K562 (cell line): ENCODE data around the gene DLGAP5. TPM values are rescaled to one million over a fixed set of nuclear protein-coding genes. Genes with fewer than 3 reads are reported as not detected.
A peak's percentile ranks its signal among the peaks of the same experiment; 100 is the strongest.

Experiments
- EGR1 ChIP-seq: fragments of 450-650 bp; conservative IDR thresholded peaks from 2 replicates; pipeline ENCODE4 v1.6.1; 2017; ENCODE audit warnings: mild to moderate bottlenecking
- ELF4 ChIP-seq: fragments of 450-650 bp; formaldehyde crosslinking; IDR thresholded peaks from 2 replicates; pipeline ENCODE4 v1.4.0; 2022; ENCODE audit warnings: missing genetic modification characterization
- FOS ChIP-seq: IDR thresholded peaks from 3 replicates; pipeline ENCODE4 v1.6.1; 2011; ENCODE audit not compliant: insufficient read length; ENCODE audit errors: extremely low read depth
- MEF2A ChIP-seq: IDR thresholded peaks from 2 replicates; pipeline ENCODE4 v1.6.1; 2011; ENCODE audit warnings: low read depth, mild to moderate bottlenecking, low read length, moderate library complexity; ENCODE audit not compliant: control insufficient read depth
- OTX1 ChIP-seq: fragments of 450-650 bp; formaldehyde crosslinking; IDR thresholded peaks from 2 replicates; pipeline ENCODE4 v1.4.0; 2022; ENCODE audit warnings: mild to moderate bottlenecking
- SMARCB1 ChIP-seq: IDR thresholded peaks from 2 replicates; pipeline ENCODE4 v1.6.1; 2011; ENCODE audit warnings: improper control_type of control experiment, low read depth; ENCODE audit not compliant: insufficient read length
- TAF9B ChIP-seq: fragments of 450-650 bp; IDR thresholded peaks from 2 replicates; pipeline ENCODE4 v1.6.1; 2018; ENCODE audit warnings: mild to moderate bottlenecking; ENCODE audit not compliant: partially characterized antibody
- TBL1XR1 ChIP-seq, 2 experiments: IDR thresholded peaks; 2 replicates each; pipeline ENCODE4 v1.6.1; 2012; ENCODE audit warnings: improper control_type of control experiment in 2 of 2, low read length in 2 of 2, mild to moderate bottlenecking in 1 of 2
- ZNF311 ChIP-seq: fragments of 250-450 bp; sonication (Bioruptor Pico); IDR thresholded peaks from 2 replicates; pipeline ENCODE4 v1.4.0; 2020; ENCODE audit warnings: mild to moderate bottlenecking, moderate library complexity
- ZNF316 ChIP-seq: fragments of 450-650 bp; IDR thresholded peaks from 2 replicates; pipeline ENCODE4 v1.6.1; 2016
- polyA plus RNA-seq, 8 experiments: library from polyadenylated mRNA; depleted of rRNA in 4 of 8; stranded (reverse) in 5 of 8; unstranded in 3 of 8; fragments of >200 nt; fragmentation: Nextera tagmentation in 2 of 8; fragmentation: Illumina TruSeq in 1 of 8; extraction: Ambion mirVana in 2 of 8; extraction: Trizol in 1 of 8; gene quantifications; 2 replicates each; pipeline versions ENCODE4 v1.2.1 to v1.2.3, GENCODE V29; 2011 to 2014; ENCODE audit warnings: inconsistent platforms in 1 of 8, missing spikeins in 1 of 8
- total RNA-seq, 7 experiments: library from RNA; depleted of rRNA in 6 of 7; stranded (reverse); fragments of >200 nt in 6 of 7; fragmentation: Illumina TruSeq in 2 of 7; extraction: Trizol in 2 of 7; gene quantifications; 2 replicates each; pipeline versions ENCODE4 v1.2.1 to v1.2.3, GENCODE V29; 2011 to 2021; ENCODE audit warnings: low replicate concordance in 1 of 7
- TF ChIP-seq, protein P1 (sequence below), 2 experiments: IDR thresholded peaks; 2 replicates each; pipeline ENCODE4 v1.6.1; 2012; ENCODE audit warnings: improper control_type of control experiment in 2 of 2, low read depth in 2 of 2, low read length in 2 of 2, borderline replicate concordance in 1 of 2
- TF ChIP-seq, protein P2 (sequence below), 2 experiments: fragments of 450-650 bp; conservative IDR thresholded peaks; 2 replicates each; pipeline ENCODE4 v1.6.1; 2017; ENCODE audit warnings: mild to moderate bottlenecking in 2 of 2, moderate library complexity in 2 of 2
- TF ChIP-seq, protein P3 (sequence below): sonication (generic); formaldehyde crosslinking; IDR thresholded peaks from 2 replicates; pipeline ENCODE4 v1.9.0; 2022; ENCODE audit warnings: mild to moderate bottlenecking, missing genetic modification reagents
- TF ChIP-seq, protein P4 (sequence below): fragments of 200-800 bp; sonication (Bioruptor generic); IDR thresholded peaks from 2 replicates; pipeline ENCODE4 v1.6.1; 2016; ENCODE audit warnings: missing genetic modification characterization, missing compliant biosample characterization
- TF ChIP-seq, protein P5 (sequence below): fragments of 250-450 bp; sonication (Bioruptor Pico); IDR thresholded peaks from 2 replicates; pipeline ENCODE4 v1.8.0; 2022; ENCODE audit warnings: moderate library complexity, mild to moderate bottlenecking, inconsistent platforms

The DLGAP5 gene
- total and polyA plus RNA-seq, 9 of the 15 experiments (the other 6 are each of a cell fraction or from before 2014, with no cell fraction given), result 39.1 to 80.0 (median 59.9) TPM

DNA sequence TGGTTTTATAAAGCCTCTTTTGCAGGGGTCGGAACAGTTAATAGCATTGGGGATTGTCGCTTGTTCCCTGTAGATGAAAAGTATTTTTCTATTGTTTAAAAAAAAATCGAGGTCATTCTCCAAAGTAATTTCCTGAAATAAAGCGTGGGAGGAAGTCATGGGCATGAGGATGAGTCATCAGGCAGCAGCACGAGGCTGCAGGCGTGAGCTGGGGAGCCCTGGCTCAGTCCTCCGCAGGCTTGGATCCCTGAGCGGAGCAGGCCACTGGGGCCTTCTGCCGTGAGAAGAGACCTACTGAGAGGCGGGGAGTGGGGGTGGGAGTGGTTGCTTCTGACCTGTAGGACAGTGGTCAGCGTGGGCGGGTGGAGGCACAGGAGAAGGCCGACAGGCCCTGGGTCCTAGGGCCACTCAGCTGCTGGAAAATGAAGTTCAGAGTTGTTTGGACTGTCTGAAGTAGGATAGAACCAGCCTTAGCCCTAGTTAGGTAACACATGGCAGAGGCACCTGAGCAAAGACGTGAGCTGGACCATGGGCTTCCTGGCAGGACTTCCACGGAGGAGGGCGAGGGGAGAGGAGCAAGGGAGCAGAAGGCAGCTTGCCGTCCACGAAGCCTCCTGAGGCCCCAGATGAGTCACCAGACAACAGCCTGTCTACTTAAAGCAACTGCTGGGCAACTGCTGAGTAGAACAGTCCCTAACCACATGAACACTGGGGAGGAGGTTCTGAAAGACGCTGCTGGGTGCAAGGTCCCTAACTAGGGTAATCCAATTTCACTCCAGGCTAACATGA lies 83.4 kb downstream of the DLGAP5 start (continued):
- TF ChIP-seq ELF4 (CRISPR knock-in tag), result no peak
- peak; percentile 60 for TF ChIP-seq ZNF316
- TF ChIP-seq, protein P1, sequence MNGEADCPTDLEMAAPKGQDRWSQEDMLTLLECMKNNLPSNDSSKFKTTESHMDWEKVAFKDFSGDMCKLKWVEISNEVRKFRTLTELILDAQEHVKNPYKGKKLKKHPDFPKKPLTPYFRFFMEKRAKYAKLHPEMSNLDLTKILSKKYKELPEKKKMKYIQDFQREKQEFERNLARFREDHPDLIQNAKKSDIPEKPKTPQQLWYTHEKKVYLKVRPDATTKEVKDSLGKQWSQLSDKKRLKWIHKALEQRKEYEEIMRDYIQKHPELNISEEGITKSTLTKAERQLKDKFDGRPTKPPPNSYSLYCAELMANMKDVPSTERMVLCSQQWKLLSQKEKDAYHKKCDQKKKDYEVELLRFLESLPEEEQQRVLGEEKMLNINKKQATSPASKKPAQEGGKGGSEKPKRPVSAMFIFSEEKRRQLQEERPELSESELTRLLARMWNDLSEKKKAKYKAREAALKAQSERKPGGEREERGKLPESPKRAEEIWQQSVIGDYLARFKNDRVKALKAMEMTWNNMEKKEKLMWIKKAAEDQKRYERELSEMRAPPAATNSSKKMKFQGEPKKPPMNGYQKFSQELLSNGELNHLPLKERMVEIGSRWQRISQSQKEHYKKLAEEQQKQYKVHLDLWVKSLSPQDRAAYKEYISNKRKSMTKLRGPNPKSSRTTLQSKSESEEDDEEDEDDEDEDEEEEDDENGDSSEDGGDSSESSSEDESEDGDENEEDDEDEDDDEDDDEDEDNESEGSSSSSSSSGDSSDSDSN (IDR thresholded peaks at IDR 0.05; ENCODE audit: borderline replicate concordance in 1 of 2, low read depth in 2 of 2, low read length in 2 of 2), result peak in 1 of 2 experiments; percentile 45; a peak in 2 of 4 replicates
- peak; percentile 98 for TF ChIP-seq EGR1
- peak; percentile 57; the same call in 1 of the 2 replicates for TF ChIP-seq ZNF311 (CRISPR knock-in tag)
- peak; percentile 44 for TF ChIP-seq TAF9B
- no peak for TF ChIP-seq TBL1XR1 (IDR thresholded peaks at IDR 0.05; ENCODE audit: low read length in 2 of 2)
- TF ChIP-seq, protein P2, sequence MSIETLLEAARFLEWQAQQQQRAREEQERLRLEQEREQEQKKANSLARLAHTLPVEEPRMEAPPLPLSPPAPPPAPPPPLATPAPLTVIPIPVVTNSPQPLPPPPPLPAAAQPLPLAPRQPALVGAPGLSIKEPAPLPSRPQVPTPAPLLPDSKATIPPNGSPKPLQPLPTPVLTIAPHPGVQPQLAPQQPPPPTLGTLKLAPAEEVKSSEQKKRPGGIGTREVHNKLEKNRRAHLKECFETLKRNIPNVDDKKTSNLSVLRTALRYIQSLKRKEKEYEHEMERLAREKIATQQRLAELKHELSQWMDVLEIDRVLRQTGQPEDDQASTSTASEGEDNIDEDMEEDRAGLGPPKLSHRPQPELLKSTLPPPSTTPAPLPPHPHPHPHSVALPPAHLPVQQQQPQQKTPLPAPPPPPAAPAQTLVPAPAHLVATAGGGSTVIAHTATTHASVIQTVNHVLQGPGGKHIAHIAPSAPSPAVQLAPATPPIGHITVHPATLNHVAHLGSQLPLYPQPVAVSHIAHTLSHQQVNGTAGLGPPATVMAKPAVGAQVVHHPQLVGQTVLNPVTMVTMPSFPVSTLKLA (conservative IDR thresholded peaks at IDR 0.05), result peak; percentile 64 to 66
- TF ChIP-seq, protein P3, sequence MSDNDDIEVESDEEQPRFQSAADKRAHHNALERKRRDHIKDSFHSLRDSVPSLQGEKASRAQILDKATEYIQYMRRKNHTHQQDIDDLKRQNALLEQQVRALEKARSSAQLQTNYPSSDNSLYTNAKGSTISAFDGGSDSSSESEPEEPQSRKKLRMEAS (CRISPR knock-in tag), result peak; percentile 94
- no peak for TF ChIP-seq MEF2A
- no peak for TF ChIP-seq OTX1 (CRISPR knock-in tag)
- TF ChIP-seq SMARCB1, result no peak
- TF ChIP-seq FOS, result peak; percentile 56
- TF ChIP-seq, protein P4, sequence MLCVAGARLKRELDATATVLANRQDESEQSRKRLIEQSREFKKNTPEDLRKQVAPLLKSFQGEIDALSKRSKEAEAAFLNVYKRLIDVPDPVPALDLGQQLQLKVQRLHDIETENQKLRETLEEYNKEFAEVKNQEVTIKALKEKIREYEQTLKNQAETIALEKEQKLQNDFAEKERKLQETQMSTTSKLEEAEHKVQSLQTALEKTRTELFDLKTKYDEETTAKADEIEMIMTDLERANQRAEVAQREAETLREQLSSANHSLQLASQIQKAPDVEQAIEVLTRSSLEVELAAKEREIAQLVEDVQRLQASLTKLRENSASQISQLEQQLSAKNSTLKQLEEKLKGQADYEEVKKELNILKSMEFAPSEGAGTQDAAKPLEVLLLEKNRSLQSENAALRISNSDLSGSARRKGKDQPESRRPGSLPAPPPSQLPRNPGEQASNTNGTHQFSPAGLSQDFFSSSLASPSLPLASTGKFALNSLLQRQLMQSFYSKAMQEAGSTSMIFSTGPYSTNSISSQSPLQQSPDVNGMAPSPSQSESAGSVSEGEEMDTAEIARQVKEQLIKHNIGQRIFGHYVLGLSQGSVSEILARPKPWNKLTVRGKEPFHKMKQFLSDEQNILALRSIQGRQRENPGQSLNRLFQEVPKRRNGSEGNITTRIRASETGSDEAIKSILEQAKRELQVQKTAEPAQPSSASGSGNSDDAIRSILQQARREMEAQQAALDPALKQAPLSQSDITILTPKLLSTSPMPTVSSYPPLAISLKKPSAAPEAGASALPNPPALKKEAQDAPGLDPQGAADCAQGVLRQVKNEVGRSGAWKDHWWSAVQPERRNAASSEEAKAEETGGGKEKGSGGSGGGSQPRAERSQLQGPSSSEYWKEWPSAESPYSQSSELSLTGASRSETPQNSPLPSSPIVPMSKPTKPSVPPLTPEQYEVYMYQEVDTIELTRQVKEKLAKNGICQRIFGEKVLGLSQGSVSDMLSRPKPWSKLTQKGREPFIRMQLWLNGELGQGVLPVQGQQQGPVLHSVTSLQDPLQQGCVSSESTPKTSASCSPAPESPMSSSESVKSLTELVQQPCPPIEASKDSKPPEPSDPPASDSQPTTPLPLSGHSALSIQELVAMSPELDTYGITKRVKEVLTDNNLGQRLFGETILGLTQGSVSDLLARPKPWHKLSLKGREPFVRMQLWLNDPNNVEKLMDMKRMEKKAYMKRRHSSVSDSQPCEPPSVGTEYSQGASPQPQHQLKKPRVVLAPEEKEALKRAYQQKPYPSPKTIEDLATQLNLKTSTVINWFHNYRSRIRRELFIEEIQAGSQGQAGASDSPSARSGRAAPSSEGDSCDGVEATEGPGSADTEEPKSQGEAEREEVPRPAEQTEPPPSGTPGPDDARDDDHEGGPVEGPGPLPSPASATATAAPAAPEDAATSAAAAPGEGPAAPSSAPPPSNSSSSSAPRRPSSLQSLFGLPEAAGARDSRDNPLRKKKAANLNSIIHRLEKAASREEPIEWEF (CRISPR knock-in tag), result peak; percentile 81; the same call in 1 of the 2 replicates
- TF ChIP-seq, protein P5, sequence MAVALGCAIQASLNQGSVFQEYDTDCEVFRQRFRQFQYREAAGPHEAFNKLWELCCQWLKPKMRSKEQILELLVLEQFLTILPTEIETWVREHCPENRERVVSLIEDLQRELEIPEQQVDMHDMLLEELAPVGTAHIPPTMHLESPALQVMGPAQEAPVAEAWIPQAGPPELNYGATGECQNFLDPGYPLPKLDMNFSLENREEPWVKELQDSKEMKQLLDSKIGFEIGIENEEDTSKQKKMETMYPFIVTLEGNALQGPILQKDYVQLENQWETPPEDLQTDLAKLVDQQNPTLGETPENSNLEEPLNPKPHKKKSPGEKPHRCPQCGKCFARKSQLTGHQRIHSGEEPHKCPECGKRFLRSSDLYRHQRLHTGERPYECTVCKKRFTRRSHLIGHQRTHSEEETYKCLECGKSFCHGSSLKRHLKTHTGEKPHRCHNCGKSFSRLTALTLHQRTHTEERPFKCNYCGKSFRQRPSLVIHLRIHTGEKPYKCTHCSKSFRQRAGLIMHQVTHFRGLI (CRISPR knock-in tag), result peak; percentile 54; the same call in 1 of the 2 replicates
